PFSK-1 (cell line): ENCODE results near the gene BUB1. TPM values are rescaled to one million over a fixed set of nuclear protein-coding genes. Genes with fewer than 3 reads are reported as not detected.

Source experiments
- FOXP2 ChIP-seq: optimal IDR thresholded peaks from 2 replicates; pipeline ENCODE3; 2011; ENCODE audit warnings: borderline replicate concordance, control low read depth, inconsistent platforms; ENCODE audit not compliant: insufficient read depth; ENCODE audit errors: extremely low read length, extremely low read depth
- POLR2AphosphoS5 ChIP-seq: IDR thresholded peaks from 2 replicates; pipeline ENCODE4 v1.6.1; 2012; ENCODE audit warnings: low read depth, mild to moderate bottlenecking, control low read depth, low read length, moderate library complexity
- REST ChIP-seq, 2 experiments: IDR thresholded peaks; 2 replicates each; pipeline versions ENCODE4 v1.6.1 to v1.8.0; 2011 to 2012; ENCODE audit warnings: low read depth in 2 of 2, low read length in 2 of 2, control low read depth in 1 of 2, inconsistent platforms in 1 of 2, mild to moderate bottlenecking in 1 of 2, moderate library complexity in 1 of 2; ENCODE audit not compliant: insufficient read depth in 1 of 2
- SIN3A ChIP-seq: IDR thresholded peaks from 2 replicates; pipeline ENCODE4 v1.6.1; 2012; ENCODE audit warnings: mild to moderate bottlenecking, low read length, moderate library complexity, borderline replicate concordance; ENCODE audit not compliant: insufficient read depth
- TAF1 ChIP-seq: IDR thresholded peaks from 2 replicates; pipeline ENCODE4 v1.6.1; 2012; ENCODE audit warnings: low read length, control low read depth, borderline replicate concordance; ENCODE audit not compliant: insufficient read depth
- polyA plus RNA-seq: library from polyadenylated mRNA; unstranded; fragments of >200 nt; gene quantifications from one replicate; pipeline ENCODE4 v1.2.1, GENCODE V29; 2012; ENCODE audit warnings: low read depth, missing spikeins; ENCODE audit not compliant: insufficient read length

The BUB1 gene
- polyA plus RNA-seq, result 13.2 TPM

- TF ChIP-seq REST (IDR thresholded peaks at IDR 0.05; ENCODE audit: insufficient read depth in 1 of 2, low read depth in 2 of 2, low read length in 2 of 2) (0 out of 4 replicates have a peak, but pooled peaks of 1 of the 2 experiments have one; percentile 14), FOXP2 (no peak), SIN3A (0 out of 2 replicates have a peak, but pooled peaks have one; percentile 28), POLR2AphosphoS5 (peak; percentile 90), TAF1 (peak; percentile 77; the same call in 1 of the 2 replicates)
Observed at GRCh38 chr2:110677530-110678456, at the start of gene BUB1. BUB1 (minus strand) TSS chr2:110678063; CDS start chr2:110677995, 68 bp downstream.

GRCh38 chr2:110726285-110726684 lies 48.4 kb upstream of the BUB1 start:
- no peak for TF ChIP-seq SIN3A
- no peak for TF ChIP-seq POLR2AphosphoS5
- no peak for TF ChIP-seq TAF1
- no peak for TF ChIP-seq REST (IDR thresholded peaks at IDR 0.05; ENCODE audit: insufficient read depth in 1 of 2, low read depth in 2 of 2, low read length in 2 of 2)
- TF ChIP-seq FOXP2, result no peak

DNA sequence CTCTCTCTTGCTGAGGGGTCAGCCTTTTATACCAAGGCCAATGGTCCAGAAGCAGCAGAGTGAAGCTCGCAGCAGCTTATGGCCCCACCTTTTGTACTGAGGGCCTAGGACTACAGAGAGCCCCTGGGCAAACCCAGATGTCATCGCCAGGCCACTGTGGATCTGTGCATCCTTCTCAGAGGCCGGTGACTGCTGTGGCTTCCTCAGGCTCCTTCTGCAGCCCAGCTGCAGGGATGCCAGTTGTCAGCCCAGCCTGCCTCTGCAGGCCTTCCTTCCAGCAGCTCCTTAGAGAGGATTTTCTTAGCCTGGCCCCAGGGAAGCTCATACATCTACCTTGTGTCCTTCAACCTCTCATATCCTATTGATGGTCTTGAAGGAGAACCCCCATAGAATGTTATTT lies 48.0 kb upstream of the BUB1 start:
- no peak for TF ChIP-seq POLR2AphosphoS5
- TF ChIP-seq SIN3A, result no peak

GRCh38 chr2:110725370-110725769 lies 47.5 kb upstream of the BUB1 start:
- no peak for TF ChIP-seq POLR2AphosphoS5
- TF ChIP-seq TAF1, result no peak
- TF ChIP-seq REST (IDR thresholded peaks at IDR 0.05; ENCODE audit: insufficient read depth in 1 of 2, low read depth in 2 of 2, low read length in 2 of 2), result no peak
- TF ChIP-seq FOXP2, result no peak
- no peak for TF ChIP-seq SIN3A

DNA sequence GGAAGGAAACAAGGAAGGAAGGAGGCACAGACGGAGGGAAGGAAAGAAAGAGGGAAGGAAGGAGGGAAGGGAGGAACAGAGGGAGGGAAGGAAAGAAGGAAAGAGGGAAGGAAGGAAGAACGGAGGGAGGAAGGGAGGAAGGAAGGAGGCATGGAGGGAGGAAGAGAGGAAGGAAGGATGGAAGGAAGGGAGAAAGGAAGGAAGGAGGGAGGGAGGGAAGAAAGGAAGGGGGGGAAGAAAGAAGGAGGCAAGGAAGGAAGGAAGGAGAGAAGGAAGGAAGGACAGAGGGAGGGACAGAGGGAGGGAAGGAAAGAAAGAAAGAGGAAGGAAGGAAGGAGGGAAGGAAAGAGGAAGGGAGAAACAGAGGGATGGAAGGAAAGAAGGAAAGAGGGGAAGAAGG lies 47.0 kb upstream of the BUB1 start:
- no peak for TF ChIP-seq POLR2AphosphoS5
- TF ChIP-seq REST (IDR thresholded peaks at IDR 0.05; ENCODE audit: insufficient read depth in 1 of 2, low read depth in 2 of 2, low read length in 2 of 2), result no peak
- no peak for TF ChIP-seq SIN3A
- TF ChIP-seq TAF1, result no peak
- TF ChIP-seq FOXP2, result no peak
